PFSK-1 (cell line): ENCODE results near the gene B4GALT2.

Experiments
- FOXP2 ChIP-seq: optimal IDR thresholded peaks from 2 replicates; pipeline ENCODE3; 2011; ENCODE audit warnings: borderline replicate concordance, control low read depth, inconsistent platforms; ENCODE audit not compliant: insufficient read depth; ENCODE audit errors: extremely low read length, extremely low read depth
- POLR2AphosphoS5 ChIP-seq: IDR thresholded peaks from 2 replicates; pipeline ENCODE4 v1.6.1; 2012; ENCODE audit warnings: low read depth, mild to moderate bottlenecking, control low read depth, low read length, moderate library complexity
- REST ChIP-seq, 2 experiments: IDR thresholded peaks; 2 replicates each; pipeline versions ENCODE4 v1.6.1 to v1.8.0; 2011 to 2012; ENCODE audit warnings: low read depth in 2 of 2, low read length in 2 of 2, control low read depth in 1 of 2, inconsistent platforms in 1 of 2, mild to moderate bottlenecking in 1 of 2, moderate library complexity in 1 of 2; ENCODE audit not compliant: insufficient read depth in 1 of 2
- SIN3A ChIP-seq: IDR thresholded peaks from 2 replicates; pipeline ENCODE4 v1.6.1; 2012; ENCODE audit warnings: mild to moderate bottlenecking, low read length, moderate library complexity, borderline replicate concordance; ENCODE audit not compliant: insufficient read depth
- TAF1 ChIP-seq: IDR thresholded peaks from 2 replicates; pipeline ENCODE4 v1.6.1; 2012; ENCODE audit warnings: low read length, control low read depth, borderline replicate concordance; ENCODE audit not compliant: insufficient read depth

Gene B4GALT2

GRCh38 chr1:44010935-44011471 lies 32.0 kb downstream of the B4GALT2 start:
- no peak for TF ChIP-seq FOXP2
- no peak for TF ChIP-seq POLR2AphosphoS5
- no peak for TF ChIP-seq REST (IDR thresholded peaks at IDR 0.05; ENCODE audit: insufficient read depth in 1 of 2, low read depth in 2 of 2, low read length in 2 of 2)
- TF ChIP-seq SIN3A = no peak
- no peak for TF ChIP-seq TAF1

GRCh38 chr1:44012404-44012803 lies 33.4 kb downstream of the B4GALT2 start:
- TF ChIP-seq TAF1 (no peak), SIN3A (no peak), POLR2AphosphoS5 (no peak), FOXP2 (no peak), REST (IDR thresholded peaks at IDR 0.05; ENCODE audit: insufficient read depth in 1 of 2, low read depth in 2 of 2, low read length in 2 of 2) (no peak)

GRCh38 chr1:44012941-44013609 lies 34.1 kb downstream of the B4GALT2 start:
- TF ChIP-seq SIN3A = no peak
- no peak for TF ChIP-seq REST (IDR thresholded peaks at IDR 0.05; ENCODE audit: insufficient read depth in 1 of 2, low read depth in 2 of 2, low read length in 2 of 2)
- no peak for TF ChIP-seq FOXP2
- no peak for TF ChIP-seq POLR2AphosphoS5
- no peak for TF ChIP-seq TAF1

- TF ChIP-seq POLR2AphosphoS5 (no peak), TAF1 (no peak), REST (IDR thresholded peaks at IDR 0.05; ENCODE audit: insufficient read depth in 1 of 2, low read depth in 2 of 2, low read length in 2 of 2) (no peak), SIN3A (no peak), FOXP2 (no peak)
Observed at GRCh38 chr1:44013949-44014348, 34.9 kb downstream of the B4GALT2 start.
